ENCODE results near the gene ITPK1.

DNA sequence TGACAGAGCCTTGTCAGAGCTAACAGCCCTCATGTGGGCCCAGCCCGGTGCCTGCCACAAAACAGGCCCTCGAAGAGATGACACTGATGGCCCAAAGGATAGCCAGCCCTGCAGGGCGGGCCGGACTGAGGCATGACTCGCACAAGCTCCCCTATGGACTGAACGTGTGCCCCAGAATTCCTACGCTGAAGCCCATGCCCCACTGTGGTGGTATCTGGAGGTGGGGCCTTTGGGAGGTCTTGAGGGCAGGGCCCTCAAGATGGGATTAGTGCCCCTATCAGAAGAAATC is 154.2 kb downstream of the ITPK1 start:
- TF ChIP-seq POLR2A (IDR thresholded peaks at IDR 0.05): no peak
- TF ChIP-seq, protein P1, sequence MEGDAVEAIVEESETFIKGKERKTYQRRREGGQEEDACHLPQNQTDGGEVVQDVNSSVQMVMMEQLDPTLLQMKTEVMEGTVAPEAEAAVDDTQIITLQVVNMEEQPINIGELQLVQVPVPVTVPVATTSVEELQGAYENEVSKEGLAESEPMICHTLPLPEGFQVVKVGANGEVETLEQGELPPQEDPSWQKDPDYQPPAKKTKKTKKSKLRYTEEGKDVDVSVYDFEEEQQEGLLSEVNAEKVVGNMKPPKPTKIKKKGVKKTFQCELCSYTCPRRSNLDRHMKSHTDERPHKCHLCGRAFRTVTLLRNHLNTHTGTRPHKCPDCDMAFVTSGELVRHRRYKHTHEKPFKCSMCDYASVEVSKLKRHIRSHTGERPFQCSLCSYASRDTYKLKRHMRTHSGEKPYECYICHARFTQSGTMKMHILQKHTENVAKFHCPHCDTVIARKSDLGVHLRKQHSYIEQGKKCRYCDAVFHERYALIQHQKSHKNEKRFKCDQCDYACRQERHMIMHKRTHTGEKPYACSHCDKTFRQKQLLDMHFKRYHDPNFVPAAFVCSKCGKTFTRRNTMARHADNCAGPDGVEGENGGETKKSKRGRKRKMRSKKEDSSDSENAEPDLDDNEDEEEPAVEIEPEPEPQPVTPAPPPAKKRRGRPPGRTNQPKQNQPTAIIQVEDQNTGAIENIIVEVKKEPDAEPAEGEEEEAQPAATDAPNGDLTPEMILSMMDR (IDR thresholded peaks at IDR 0.05): no peak
